Testis (tissue), 3 donors: Measurements from ENCODE around the gene TMEM52. TPM values are rescaled to one million over a fixed set of nuclear protein-coding genes. Genes with fewer than 3 reads are reported as not detected.

Experiments used
- DNase-seq: peaks from one replicate; pipeline ENCODE4 v3.0.0-alpha.2; 2019
- H3K27ac ChIP-seq, 2 donors: fragments of 200-600 bp; sonication (generic); one replicate each; pipeline ENCODE4 v1.5.1; 2019
- H3K27me3 ChIP-seq: fragments of 200-600 bp; sonication (generic); one replicate; pipeline ENCODE4 v1.5.1; 2019
- H3K36me3 ChIP-seq: fragments of 200-600 bp; sonication (generic); one replicate; pipeline ENCODE4 v1.5.1; 2017; ENCODE audit warnings: low read depth; ENCODE audit errors: missing control alignments
- H3K4me1 ChIP-seq: fragments of 200-600 bp; sonication (generic); one replicate; pipeline ENCODE4 v1.5.1; 2019
- H3K4me3 ChIP-seq, 2 donors: fragments of 200-600 bp; sonication (generic); one replicate each; pipeline ENCODE4 v1.5.1; 2017 to 2019
- H3K9me3 ChIP-seq: fragments of 200-600 bp; sonication (generic); one replicate; pipeline ENCODE4 v1.5.1; 2017
- CTCF ChIP-seq, 3 experiments: fragments of 450-650 bp in 2 of 3; fragments of 200-600 bp in 1 of 3; sonication (generic) in 1 of 3; IDR thresholded peaks; one replicate each; pipeline ENCODE4 v1.5.1; 2016 to 2019; ENCODE audit warnings: antibody characterized with exemption in 3 of 3, mild to moderate bottlenecking in 2 of 3, moderate library complexity in 1 of 3
- POLR2A ChIP-seq: fragments of 450-650 bp; IDR thresholded peaks from one replicate; pipeline ENCODE4 v1.6.1; 2017; ENCODE audit warnings: antibody characterized with exemption, mild to moderate bottlenecking, moderate library complexity
- WGBS, 2 donors: methylation state at CpG; one replicate each; pipeline ENCODE4 v1.1.5; 2018; 5-methylcytosine and 5-hydroxymethylcytosine counted together
- intact Hi-C: fragments of 100-400 bp; cut with DNase I; formaldehyde crosslinking; loops from one replicate; pipeline ENCODE4 v1.15.1; 2023; ENCODE audit warnings: low total_unique reads
- polyA plus RNA-seq: library from polyadenylated mRNA; stranded (reverse); fragments of 350-450 nt; fragmentation: Illumina TruSeq; extraction: RNeasy Lipid Tissue Mini Kit (QIAGEN cat#74804); gene quantifications from one replicate; pipeline ENCODE4 v1.2.3, GENCODE V29; 2014; ENCODE audit warnings: low read depth, low replicate concordance; ENCODE audit not compliant: insufficient read depth
- total RNA-seq, 2 donors: library from RNA; depleted of rRNA; stranded (reverse); fragments of >200 nt; gene quantifications; one replicate each; pipeline ENCODE4 v1.2.3, GENCODE V29; 2016

Gene TMEM52
- total and polyA plus RNA-seq, 3 donors from 2014 or later = 40.8 to 143 (median 74.0) TPM

GRCh38 chr1:1893291-1893985 lies 25.6 kb downstream of the TMEM52 start:
- DNase-seq = no peak
- Histone ChIP-seq H3K27ac (no peak overlapping the region), H3K9me3 (no peaks in the 10 kb centered on the region), H3K36me3 (no peaks in the 10 kb centered on the region), H3K27me3 (no peaks in the 10 kb centered on the region), H3K4me1 (peaks cover 33% of the 10 kb centered on the region), H3K4me3 (no peak overlapping the region)
- intact Hi-C loops = no loop called here
- no peak for TF ChIP-seq CTCF (IDR thresholded peaks at IDR 0.05)
- no peak for TF ChIP-seq POLR2A
- 87 to 90% methylated on average over 10 to 19 of the region's 19 CpGs for WGBS, 2 donors

GRCh38 chr1:1892763-1893120 lies 26.3 kb downstream of the TMEM52 start:
- no peak overlapping the region for H3K27ac ChIP-seq
- intact Hi-C loops = no loop called here
- TF ChIP-seq POLR2A (no peak), CTCF (IDR thresholded peaks at IDR 0.05) (no peak)
- no peaks in the 10 kb centered on the region for H3K27me3 ChIP-seq
- peaks cover 40% of the 10 kb centered on the region for H3K4me1 ChIP-seq
- H3K4me3 ChIP-seq = no peak overlapping the region
- DNase-seq = no peak
- no peaks in the 10 kb centered on the region for H3K36me3 ChIP-seq
- 71 to 80% methylated on average over 7 of the region's 7 CpGs for WGBS, 2 donors
- H3K9me3 ChIP-seq = no peaks in the 10 kb centered on the region

- WGBS, 2 donors = 42 to 68% methylated on average over 21 of the region's 21 CpGs
- Histone ChIP-seq H3K27ac (peak overlapping the region; percentile 91 to 96), H3K4me3 (peak overlapping the region; percentile 86), H3K9me3 (no peaks in the 10 kb centered on the region), H3K36me3 (no peaks in the 10 kb centered on the region), H3K27me3 (no peaks in the 10 kb centered on the region), H3K4me1 (peaks cover 45% of the 10 kb centered on the region)
- intact Hi-C loops = no loop called here
- no peak for DNase-seq
- TF ChIP-seq CTCF (IDR thresholded peaks at IDR 0.05) (no peak), POLR2A (no peak)
These were observed 26.9 kb downstream of the TMEM52 start for GRCh38 chr1:1892079-1892762.

- TF ChIP-seq POLR2A = no peak
- TF ChIP-seq CTCF (IDR thresholded peaks at IDR 0.05) = no peak
- DNase-seq = peak; percentile 83
- peaks cover 47% of the 10 kb centered on the region for H3K4me1 ChIP-seq
- intact Hi-C loops = no loop called here
- no peaks in the 10 kb centered on the region for H3K36me3 ChIP-seq
- no peaks in the 10 kb centered on the region for H3K9me3 ChIP-seq
- WGBS, 2 donors = 0 to 2% methylated on average over 21 to 37 of the region's 59 CpGs
- H3K4me3 ChIP-seq = peak overlapping the region; percentile 86
- H3K27me3 ChIP-seq = no peaks in the 10 kb centered on the region
- peak overlapping the region; percentile 91 to 96 for H3K27ac ChIP-seq
These were observed 27.6 kb downstream of the TMEM52 start for GRCh38 chr1:1891349-1892078.
